ENCODE results near the gene ATP2C1.

GRCh38 chr3:131036986-131037385 lies 143.1 kb downstream of the ATP2C1 start:
- TF ChIP-seq CTCF (IDR thresholded peaks at IDR 0.05): no peak
- TF ChIP-seq POLR2AphosphoS5 (IDR thresholded peaks at IDR 0.05): no peak
